H1 (cell line): Measurements from ENCODE around the gene YTHDC2. TPM values are rescaled to one million over a fixed set of nuclear protein-coding genes. Genes with fewer than 3 reads are reported as not detected.

ENCODE experiments used
- RAD21 ChIP-seq, 2 experiments: IDR thresholded peaks in 1 of 2; conservative IDR thresholded peaks in 1 of 2; 2 replicates each; pipeline ENCODE4 v1.6.1; 2011; ENCODE audit warnings: low read depth in 2 of 2, low read length in 2 of 2, improper control_type of control experiment in 1 of 2, inconsistent platforms in 1 of 2, mild to moderate bottlenecking in 1 of 2, moderate library complexity in 1 of 2
- YY1 ChIP-seq: IDR thresholded peaks from 2 replicates; pipeline ENCODE4 v1.6.1; 2011; ENCODE audit warnings: low read depth, mild to moderate bottlenecking, low read length
- polyA plus RNA-seq, 7 experiments: library from polyadenylated mRNA; depleted of rRNA in 3 of 7; stranded (reverse) in 5 of 7; unstranded in 2 of 7; fragments of >200 nt in 5 of 7; fragments of 200-250 nt in 2 of 7; gene quantifications; 1 replicate in 5 of 7; 2 replicates in 1 of 7; 4 replicates in 1 of 7; pipeline versions ENCODE4 v1.2.1 to v1.2.3, GENCODE V29; 2011 to 2013; ENCODE audit warnings: missing spikeins in 2 of 7, mixed read lengths in 2 of 7
- total RNA-seq: library from RNA; stranded (reverse); fragmentation: NEBNext Ultra II Directional; extraction: Animal tissue kit (Norgen Biotek cat#: 25700); gene quantifications from 2 replicates; pipeline ENCODE4 v1.2.1, GENCODE V29; 2021
- TF ChIP-seq, protein P1 (sequence below): IDR thresholded peaks from 2 replicates; pipeline ENCODE4 v1.6.1; 2012; ENCODE audit warnings: low read length, inconsistent platforms

Gene YTHDC2
- total and polyA plus RNA-seq, 2 of the 8 experiments (the other 6 are each of a cell fraction or from before 2014, with no cell fraction given), result 4.3 to 20.1 TPM

DNA sequence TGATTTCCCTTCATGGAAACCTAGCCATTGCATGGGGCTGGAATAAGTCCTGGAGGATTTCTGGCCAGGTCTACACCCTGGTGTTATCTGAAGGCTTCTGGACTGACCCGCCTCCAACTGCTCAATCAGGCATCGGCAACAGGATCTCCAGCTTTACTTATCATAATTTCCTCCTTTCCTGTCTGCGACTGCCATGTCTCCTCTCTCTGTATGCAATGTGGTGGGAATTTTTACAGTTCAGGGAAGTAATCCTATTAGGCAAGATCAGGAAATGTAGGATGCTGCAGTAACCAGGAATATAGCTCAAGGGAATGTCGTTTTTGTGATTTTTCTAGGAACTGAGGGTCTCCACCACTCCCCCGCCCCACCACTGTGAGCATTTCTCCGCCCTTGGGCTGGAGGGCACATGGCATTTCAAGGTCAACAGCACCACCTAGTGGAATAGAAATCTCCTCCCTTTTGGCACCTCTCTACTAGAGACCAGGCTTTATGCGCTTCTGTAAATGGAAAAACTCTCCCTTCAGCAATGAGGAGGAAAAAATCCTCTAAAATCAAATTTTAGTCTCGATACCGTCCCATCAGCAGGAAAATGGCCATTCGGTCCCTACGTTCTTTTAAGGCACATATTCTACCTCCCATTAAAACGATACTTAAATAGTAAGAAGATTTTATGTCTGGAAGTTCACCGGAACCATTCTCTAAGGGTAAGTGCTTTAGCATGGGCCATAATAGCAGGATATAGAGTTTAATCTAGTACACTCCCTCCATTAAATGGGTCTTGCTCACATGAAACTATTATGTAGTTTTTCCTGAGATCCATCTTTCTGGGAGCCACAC lies 93.0 kb downstream of the YTHDC2 start (continued):
- TF ChIP-seq, protein P1, sequence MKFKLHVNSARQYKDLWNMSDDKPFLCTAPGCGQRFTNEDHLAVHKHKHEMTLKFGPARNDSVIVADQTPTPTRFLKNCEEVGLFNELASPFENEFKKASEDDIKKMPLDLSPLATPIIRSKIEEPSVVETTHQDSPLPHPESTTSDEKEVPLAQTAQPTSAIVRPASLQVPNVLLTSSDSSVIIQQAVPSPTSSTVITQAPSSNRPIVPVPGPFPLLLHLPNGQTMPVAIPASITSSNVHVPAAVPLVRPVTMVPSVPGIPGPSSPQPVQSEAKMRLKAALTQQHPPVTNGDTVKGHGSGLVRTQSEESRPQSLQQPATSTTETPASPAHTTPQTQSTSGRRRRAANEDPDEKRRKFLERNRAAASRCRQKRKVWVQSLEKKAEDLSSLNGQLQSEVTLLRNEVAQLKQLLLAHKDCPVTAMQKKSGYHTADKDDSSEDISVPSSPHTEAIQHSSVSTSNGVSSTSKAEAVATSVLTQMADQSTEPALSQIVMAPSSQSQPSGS, result 0 out of 2 replicates have a peak, but pooled peaks have one; percentile 50
- TF ChIP-seq YY1 (peak; percentile 36; the same call in 1 of the 2 replicates), RAD21 (IDR thresholded peaks at IDR 0.05 in 1 of 2, conservative IDR thresholded peaks at IDR 0.05 in 1 of 2; ENCODE audit: low read depth in 2 of 2, low read length in 2 of 2) (peak; percentile 97)
